Stimulated activated naive CD4-positive, alpha-beta T cell (primary cell): Measurements from ENCODE around the gene RGS14.
A peak's percentile ranks its signal among the peaks of the same experiment; 100 is the strongest.
"Not testable (repeated sequence)": the region's sequence is repeated elsewhere in the genome, so short reads cannot be mapped to it uniquely, and the experiment has no call there.

Experiments used
- DNase-seq, 6 experiments: peaks; one replicate each; lab custom pipeline; 2025; lab: John Stamatoyannopoulos, UW

RGS14 gene

GRCh38 chr5:177366528-177367322 lies 9.0 kb downstream of the RGS14 start:
- DNase-seq, result no peak

- no peak for DNase-seq
Measured at GRCh38 chr5:177367323-177367848, 9.7 kb downstream of the RGS14 start.

GRCh38 chr5:177367981-177368868 lies 10.5 kb downstream of the RGS14 start:
- no peak for DNase-seq

- peak in 4 of 6 experiments; percentile 11 to 45 (median 28) for DNase-seq
Measured at GRCh38 chr5:177368869-177369644, 11.3 kb downstream of the RGS14 start.

- no peak for DNase-seq
Measured at GRCh38 chr5:177369645-177370440, 12.1 kb downstream of the RGS14 start.

- peak in 3 of 6 experiments; percentile 55 to 84 (median 63) for DNase-seq
Measured at GRCh38 chr5:177370488-177371119, 12.9 kb downstream of the RGS14 start.

- no peak for DNase-seq
Measured at GRCh38 chr5:177371120-177372033, 13.7 kb downstream of the RGS14 start.

- peak in 1 of 6 experiments; percentile 29 for DNase-seq
Measured at GRCh38 chr5:177372034-177372896, 14.5 kb downstream of the RGS14 start.

- no peak for DNase-seq
Measured at GRCh38 chr5:177372910-177373309, 15.2 kb downstream of the RGS14 start.

GRCh38 chr5:177373806-177374205 lies 16.1 kb downstream of the RGS14 start:
- no peak for DNase-seq

- DNase-seq, result no peak
Measured at GRCh38 chr5:177374211-177374610, 16.5 kb downstream of the RGS14 start.

- DNase-seq, result not testable (repeated sequence)
Measured at GRCh38 chr5:177375516-177375915, 17.8 kb downstream of the RGS14 start.

- no peak for DNase-seq
Measured at GRCh38 chr5:177376107-177376506, 18.4 kb downstream of the RGS14 start.

- no peak for DNase-seq
Measured at GRCh38 chr5:177377851-177378776, 20.4 kb downstream of the RGS14 start.

GRCh38 chr5:177378884-177379883 lies 21.5 kb downstream of the RGS14 start:
- no peak for DNase-seq

- DNase-seq, result no peak
Measured at GRCh38 chr5:177380805-177381126, 23.0 kb downstream of the RGS14 start.
